Head of caudate nucleus (tissue), 42 donors: ENCODE results near the gene PLA2G2F.
A peak's percentile ranks its signal among the peaks of the same experiment; 100 is the strongest.

Source experiments
- DNase-seq, 42 donors: peaks; one replicate each; pipeline versions ENCODE4 v3.0.0 to v3.0.0-alpha.2; 2020 to 2021; ENCODE audit warnings: mixed read lengths in 7 of 42
- intact Hi-C: fragments of 100-400 bp; cut with DNase I; formaldehyde crosslinking; loops from one replicate; pipeline ENCODE4 v1.15.0; 2022

The PLA2G2F gene

DNA sequence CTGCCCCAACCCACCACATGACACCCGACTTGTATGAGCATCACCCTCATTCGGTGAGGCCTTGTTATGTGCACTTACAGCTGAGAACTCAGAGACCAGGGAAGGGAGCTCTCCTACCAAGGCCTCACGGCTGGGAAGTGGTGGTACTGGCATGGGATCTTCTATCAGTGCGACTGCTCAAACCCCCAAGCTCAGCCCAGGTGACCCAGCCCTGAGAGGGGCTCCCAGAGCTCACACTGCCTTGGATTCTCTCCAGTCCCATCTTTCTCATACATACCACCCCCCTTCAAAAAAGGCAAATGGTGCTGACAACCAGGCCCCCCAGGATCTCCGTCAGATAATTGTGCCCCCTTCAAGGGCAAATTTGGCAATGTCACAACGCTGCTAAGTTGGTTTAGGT is 777 bp upstream of the PLA2G2F start:
- intact Hi-C loops = no loop called here
- DNase-seq = no peak

DNA sequence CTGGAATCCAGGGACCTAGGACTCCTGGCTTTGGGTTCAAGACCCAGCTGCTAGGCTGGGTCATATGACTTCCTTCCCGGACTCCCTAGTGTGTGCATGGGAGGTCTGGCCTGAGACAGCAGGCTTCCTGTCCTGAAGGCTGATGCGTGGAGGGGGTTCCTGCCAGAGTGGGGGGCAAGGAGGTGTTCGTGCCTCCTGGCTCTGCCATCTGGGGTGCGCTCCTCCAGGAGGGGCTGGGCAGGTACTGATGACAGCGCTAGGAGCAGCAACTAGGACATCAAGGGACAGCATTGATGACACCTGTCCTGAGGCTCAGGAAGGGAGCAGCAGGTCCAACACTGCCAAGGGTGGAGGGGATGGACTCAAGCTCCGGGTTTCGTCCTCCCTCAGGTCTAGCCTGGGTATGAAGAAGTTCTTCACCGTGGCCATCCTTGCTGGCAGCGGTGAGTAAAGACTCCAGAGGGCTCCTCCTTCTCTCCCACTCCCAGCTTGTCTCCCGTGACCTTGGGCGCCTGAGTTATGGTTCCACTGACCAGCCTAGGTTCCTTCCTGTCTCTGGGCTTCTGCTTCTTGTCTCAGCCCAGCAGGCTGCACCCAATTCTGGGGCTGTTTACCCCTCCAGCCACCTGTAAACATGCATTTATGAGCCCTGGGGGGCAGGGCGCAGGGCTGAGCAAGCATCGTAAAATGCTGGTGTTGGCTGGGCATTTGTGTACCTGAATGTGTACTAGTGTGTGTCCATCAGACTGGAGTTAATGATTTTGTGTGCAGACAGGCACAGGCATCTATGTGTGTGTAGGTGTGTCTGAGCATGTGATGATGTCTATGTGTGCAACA is 871 bp downstream of the PLA2G2F start:
- intact Hi-C loops = no loop called here
- DNase-seq = no peak

DNA sequence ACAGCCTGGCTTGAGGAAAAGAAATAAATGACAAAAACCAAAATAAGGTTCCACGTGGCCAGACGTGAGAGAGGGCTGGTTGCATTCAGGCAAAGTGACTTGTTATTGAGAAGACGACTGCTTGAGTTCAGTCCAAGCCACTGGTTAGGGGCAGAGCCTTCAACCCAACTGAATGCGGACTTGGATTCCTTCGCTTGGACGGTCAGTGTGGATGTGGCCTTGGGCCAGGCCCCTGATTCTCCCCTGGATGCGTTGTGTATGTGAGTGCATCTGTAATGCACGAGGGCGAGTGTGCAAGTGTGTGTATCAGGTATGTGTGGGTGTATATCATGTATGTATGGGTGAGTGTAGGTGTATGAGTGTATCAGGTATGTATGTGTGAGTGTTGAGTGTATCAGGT is 1.9 kb downstream of the PLA2G2F start:
- intact Hi-C loops = no loop called here
- DNase-seq = no peak

DNA sequence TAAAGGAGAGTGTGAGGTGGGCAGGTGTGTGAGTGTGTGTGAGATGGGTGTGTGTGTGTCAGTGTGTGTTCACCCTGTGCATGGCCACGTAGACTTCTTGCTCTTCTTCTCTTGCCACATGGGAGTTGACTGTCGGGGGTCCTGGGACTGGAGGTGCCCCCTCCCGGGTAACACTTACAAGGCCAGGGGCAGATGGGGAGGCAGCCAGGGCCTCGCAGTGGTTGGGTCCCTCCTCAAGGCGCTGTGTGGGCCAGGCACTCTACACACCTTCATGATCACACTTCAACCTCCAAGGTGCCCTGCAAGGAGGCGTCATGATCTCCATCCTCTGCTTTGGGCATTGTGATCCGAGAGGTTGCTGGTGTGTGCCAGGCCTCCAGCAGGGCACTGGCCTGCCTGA is 2.3 kb downstream of the PLA2G2F start:
- intact Hi-C loops = no loop called here
- peak in 1 of 42 donors; percentile 16 for DNase-seq

DNA sequence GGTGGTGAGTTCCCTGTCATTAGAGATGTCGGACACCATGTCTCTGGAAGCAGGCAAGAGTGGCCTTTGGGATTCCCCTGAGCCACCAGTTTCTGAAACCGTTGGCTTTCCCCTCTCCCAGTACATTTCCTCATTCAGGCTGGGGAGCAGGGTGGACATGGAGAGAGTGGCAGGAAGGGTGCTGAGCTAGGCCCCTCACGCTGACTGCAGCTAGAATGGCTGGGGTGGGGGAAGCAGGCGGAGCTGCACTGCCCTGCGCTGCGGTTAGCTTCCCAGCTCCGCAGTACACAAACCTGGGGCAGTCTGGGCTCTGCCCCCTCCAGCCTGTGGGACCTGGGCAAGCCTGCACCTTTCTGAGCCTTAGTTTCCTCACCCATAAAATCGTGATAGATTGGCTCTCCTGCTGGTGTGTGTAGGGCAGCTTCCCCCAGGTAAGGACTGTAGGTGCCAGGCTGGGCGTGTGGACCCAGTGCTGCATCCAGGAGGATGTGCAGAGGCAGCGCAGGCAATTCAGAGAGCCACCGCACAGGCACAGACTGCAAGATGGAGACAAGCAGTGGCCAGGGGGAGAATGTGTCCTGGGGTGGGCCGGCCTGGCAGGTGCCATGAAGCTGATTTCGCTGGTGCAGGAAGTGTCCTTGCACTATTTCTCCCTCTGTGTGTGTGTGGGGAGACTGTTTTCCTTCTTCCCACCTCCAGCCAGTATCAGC is 3.0 kb downstream of the PLA2G2F start:
- DNase-seq = no peak
- intact Hi-C loops = no loop called here

DNA sequence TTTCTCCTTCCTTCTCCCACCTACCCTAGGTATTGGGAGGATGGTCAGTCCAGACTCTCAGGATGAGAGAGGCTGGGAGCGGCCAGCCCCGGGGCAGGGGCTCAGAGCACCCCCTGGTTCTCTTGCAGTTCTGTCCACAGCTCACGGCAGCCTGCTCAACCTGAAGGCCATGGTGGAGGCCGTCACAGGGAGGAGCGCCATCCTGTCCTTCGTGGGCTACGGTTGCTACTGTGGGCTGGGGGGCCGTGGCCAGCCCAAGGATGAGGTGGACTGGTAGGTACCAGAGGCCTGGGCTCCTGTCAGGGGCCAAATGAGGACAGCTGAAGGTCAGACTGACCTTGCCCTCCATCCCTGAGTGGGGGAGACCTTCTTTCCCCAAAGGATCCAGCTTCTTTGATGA is 4.2 kb downstream of the PLA2G2F start:
- intact Hi-C loops = no loop called here
- DNase-seq = no peak

DNA sequence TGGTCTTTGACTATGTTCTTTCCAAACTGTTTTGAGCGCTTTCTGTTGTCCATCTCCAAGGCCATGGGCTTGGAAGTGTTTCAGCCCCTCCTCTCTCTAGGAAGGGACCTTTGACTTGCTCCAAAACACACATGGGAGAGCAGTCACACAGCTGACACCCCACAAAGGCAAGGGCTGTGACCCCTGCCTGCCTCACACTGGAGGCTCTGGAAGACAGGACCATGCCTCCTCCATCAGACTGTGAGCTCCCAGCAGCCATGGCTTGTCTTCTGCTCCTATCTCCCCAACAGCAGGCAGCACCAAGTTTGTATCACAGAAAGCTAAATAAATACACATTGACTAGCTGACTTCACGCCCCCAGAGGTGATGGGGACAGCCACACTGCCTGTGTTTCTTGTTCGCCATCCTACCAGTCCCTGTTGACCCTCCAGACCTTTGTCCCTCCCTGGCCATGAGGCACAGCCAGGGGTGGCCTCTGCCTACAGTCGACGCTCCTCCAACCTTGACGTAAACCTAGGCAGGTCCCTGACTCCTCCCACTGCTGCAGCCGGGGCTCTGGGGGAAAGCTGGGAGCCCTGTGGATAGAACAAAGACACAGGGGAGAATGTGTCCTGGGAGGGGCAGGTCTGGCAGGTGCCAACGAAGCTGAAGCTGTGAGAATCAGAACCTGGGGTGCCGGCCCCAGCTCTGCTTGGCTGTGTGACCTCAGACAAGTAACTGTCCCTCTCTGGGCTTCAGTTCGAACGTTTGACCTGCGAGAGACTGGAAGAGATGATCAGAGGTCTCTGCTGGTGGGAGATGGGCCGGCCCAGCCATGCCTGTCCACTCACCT is 4.8 kb downstream of the PLA2G2F start:
- DNase-seq = peak in 1 of 42 donors; percentile 14
- intact Hi-C loops = no loop called here

DNA sequence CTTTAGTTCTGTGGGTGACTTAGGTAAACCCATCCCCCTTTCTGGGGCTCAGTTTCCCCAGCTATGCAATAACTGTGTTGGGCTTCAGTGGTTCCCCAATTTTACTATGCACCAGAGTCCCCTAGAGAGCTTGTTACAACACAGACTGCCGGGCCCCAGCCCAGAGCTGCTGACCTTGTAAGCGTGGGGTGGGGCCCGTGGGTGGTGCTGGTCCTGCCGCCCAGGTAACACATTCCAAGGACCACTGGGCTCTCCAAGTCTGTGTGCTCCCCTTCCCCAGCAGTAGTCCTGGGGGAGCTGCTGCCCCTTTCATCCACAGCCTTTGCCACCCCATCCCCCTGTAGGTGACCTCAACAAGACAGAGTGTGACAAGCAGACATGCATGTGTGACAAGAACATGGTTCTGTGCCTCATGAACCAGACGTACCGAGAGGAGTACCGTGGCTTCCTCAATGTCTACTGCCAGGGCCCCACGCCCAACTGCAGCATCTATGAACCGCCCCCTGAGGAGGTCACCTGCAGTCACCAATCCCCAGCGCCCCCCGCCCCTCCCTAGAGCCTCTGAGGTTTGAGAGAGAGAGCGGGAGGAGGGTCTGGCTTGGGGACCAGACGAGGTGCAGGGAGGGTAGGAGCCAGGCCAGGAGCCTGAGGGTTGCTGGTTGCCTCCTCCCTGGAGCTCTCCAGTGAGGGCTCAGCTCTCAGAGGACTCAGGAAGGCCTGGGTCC is 8.9 kb downstream of the PLA2G2F start:
- no peak for DNase-seq
- intact Hi-C loops = no loop called here

DNA sequence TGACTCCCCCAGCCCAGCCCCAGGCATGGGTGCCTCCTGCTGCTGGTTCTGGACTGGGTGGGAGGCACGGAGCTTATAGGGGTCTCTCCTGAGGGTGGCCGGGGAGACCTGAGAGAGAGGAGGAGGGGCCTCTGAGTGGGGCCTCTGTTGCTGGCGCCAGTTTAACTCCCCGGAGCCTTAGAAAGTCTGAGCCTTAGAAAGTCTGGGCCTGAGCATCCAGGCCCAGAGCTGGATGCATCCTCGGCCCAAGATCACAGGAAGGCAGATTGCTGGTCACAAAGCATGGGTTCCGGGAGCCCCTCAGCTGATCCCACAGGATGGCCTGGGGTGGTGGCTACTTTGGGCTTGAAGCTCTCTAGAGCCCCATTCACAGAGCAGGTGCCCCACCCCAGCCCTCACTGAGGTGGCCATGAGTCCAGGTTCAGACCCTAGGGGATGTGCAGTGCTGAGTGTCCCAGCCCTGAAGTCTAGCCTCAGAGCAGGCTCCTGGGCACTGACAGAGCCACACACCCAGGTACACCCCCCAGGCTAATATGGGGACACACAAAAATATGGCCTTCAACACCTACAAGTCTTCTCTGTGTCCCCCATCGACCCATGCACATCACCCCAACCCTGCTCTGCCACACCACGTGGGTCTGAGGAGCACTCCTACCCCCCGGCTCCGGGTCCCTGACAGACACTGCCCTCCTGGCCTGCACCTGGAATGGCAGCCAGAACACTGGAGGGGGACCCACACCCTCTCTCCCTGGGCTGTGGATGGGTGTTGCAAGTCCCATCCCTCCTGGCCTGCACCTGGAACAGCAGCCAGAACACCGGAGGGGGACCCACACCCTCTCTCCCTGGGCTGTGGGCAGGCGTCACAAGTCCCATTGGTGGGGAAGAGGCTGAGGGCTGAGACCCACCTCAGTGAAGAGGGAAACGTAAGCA is 9.7 kb downstream of the PLA2G2F start:
- peak in 2 of 42 donors; percentile 0 to 5 for DNase-seq
- intact Hi-C loops = no loop called here

DNA sequence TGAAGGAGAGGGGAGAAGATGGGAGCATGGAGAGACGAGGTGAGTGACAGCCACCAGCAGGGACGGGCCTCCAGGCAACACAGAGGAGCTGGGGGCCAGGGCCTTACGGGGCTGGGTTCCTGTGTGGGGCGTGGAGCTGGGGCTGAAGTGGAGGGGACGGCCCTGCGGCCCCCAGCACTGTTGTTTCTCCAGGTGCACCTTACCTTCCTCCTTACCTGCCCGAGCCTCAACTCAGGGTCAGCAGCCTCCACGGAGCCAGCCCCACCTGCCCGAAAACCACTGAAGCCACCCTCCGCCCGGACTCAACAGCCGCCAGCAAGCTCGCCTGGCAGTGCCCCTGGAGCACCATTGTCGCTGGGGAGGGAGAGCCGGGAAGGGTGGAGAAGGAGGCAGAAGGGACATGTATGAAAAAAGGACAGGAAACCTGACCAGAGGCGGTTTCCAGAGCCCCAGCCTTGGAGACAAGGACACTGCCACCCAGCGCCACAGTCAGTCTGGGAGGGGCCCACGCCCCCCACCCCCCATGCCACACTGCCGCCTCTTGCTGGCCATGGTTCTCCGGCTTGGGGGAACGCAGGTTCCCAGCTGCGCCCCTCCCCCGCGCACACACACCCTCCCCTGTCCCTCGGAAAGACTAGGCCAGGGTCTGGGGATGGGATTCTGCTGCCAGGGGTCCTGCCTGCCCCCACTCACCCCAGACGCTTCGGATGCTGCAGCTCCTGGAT is 10.6 kb downstream of the PLA2G2F start:
- DNase-seq = peak in 2 of 42 donors; percentile 2 to 9
- intact Hi-C loops = loop anchor here (5.0 kb wide), 1 partner anchor 232 kb away; no protein-coding TSS in a partner anchor

DNA sequence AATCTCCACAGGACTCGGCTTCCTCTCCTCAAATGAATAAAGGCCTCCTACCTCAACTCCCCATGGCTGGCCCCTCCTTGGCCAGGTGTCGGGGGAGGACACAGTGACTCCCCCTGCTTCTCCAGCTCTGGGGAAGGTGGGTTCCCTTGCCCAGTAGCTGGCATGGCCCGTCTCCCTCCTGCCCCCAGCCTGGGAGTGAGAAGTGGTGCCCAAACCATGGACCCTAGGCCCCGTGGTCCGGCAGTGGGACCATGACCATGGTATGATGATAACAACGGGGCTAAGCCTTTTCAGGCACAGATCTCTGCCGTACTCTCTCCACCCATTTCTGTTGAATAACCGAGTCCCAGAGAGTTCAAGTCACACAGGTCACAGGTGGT is 11.2 kb downstream of the PLA2G2F start:
- intact Hi-C loops = loop anchor here (5.0 kb wide), 1 partner anchor 233 kb away; no protein-coding TSS in a partner anchor
- DNase-seq = peak in 2 of 42 donors; percentile 0 to 14

DNA sequence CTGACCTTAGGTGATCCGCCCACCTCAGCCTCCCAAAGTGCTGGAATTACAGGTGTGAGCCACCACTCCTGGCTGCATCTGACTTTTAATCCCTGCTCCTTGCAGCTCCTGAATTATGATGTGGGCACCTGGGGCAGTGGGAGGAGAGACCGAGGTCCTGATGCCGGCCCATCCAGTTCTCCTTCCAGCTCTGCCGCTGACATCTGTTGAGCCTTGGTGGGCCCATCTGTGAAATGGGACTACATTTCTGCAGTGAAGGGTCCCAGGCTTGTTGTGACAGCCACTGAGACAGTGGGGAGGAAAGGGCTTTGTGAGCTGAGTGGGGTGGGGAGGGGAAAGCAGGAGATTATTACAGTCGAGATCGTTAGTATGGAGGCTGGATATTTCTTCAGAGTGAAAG is 11.8 kb downstream of the PLA2G2F start:
- intact Hi-C loops = loop anchor here (5.0 kb wide), 1 partner anchor 234 kb away; no protein-coding TSS in a partner anchor
- DNase-seq = peak in 1 of 42 donors; percentile 2

DNA sequence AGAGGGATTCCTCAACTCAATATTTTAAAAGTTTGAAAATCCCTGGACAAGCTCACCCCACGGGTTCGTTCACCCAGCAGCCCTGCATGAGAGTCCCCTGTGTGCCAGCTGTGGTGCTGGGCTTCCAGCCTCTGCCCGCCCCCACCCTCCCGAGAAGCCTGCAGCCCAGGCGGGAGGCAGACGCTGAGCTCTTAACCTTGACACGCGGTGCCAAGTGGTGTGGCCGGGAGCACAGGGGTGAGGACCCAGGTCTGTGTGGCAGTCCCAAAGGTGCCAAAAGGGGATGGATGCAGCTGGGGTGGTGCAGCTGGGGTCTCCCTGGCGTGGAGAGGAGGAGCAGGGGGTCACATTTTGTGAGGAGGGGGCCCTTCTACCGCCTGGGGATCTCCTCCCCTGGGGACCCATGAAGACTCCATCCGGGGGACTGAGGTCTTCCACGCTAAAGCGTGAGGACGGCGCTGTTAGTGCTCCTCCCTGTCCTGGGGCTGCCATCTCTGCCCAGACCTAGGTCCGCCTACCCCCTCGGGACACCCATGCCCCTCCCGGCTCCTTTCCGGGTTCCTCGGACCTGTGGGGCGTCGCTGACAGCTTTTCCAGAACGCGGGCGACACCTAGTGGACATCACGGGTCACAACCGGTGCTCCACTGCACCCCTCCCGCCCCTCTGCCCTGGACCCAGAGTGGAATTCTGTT is 12.9 kb downstream of the PLA2G2F start:
- intact Hi-C loops = loop anchor here (5.0 kb wide), 1 partner anchor 235 kb away; no protein-coding TSS in a partner anchor
- DNase-seq = peak; percentile 73 to 93 (median 84)

DNA sequence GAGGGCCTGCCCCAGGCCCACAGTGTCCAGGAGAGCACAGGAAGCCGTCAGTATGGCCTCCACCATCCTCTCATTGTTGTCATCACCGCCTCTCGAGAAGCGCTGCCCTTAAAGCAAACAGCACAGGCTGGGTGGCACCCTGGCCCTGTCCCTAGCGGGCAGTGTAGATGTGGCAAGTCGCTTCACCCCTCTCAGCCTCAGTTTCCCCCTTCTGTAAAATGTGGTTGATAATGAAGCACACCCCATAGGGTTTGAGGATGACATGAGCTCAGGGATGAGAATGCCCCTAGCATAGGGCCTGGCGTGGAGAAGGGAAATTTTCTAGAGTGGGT is 13.4 kb downstream of the PLA2G2F start:
- intact Hi-C loops = loop anchor here (5.0 kb wide), 1 partner anchor 235 kb away; no protein-coding TSS in a partner anchor
- no peak for DNase-seq

DNA sequence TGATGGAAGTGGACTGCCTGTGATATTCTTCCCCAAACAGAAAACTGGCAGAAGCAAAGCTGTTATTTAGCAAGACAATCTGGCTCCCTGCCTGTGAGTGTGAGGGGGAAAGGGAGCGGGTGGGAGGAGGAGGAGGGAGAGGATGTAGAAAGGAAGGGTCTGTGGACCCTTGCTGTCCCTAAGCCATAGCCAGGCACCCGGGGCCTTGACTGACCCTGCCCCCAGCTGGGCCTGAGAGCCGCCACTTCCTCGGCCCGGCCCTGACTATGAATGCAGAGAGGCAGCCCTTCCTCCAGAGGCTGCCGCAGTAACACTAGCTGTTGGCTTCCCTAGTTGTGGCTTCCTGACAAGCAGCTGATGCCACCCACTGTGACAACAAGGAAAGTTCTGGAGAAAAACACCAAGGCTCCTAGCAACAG is 13.9 kb downstream of the PLA2G2F start:
- intact Hi-C loops = loop anchor here (5.0 kb wide), 1 partner anchor 236 kb away; no protein-coding TSS in a partner anchor
- peak in 37 of 42 donors; percentile 14 to 77 (median 52) for DNase-seq

DNA sequence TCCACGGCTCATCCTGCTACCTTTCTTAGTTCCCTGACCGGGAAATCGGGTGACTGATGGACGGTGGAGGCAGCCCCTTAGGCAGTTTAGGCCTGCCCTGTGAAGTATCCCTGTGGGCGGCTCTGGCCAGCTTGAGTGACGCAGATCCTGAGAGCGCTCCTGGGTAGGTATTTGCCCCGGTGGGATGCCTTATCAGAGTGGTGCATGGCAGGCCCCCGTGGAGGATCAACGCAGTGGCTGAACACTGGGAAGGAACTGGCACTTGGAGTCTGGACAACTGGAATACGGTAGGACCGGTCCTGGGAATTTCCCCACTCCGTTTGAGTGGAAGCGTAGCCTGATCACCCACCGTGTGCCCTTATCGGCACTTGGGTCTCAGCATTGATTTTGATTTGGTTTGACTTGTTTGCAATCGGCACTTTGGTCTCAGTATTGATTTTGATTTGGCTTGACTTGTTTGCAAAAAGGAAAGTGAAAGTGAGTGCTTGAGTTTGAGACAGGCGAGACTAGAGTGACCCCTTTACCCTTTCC is 15.2 kb downstream of the PLA2G2F start:
- peak in 1 of 42 donors; percentile 16 for DNase-seq
- intact Hi-C loops = loop anchor here (5.0 kb wide), 1 partner anchor 237 kb away; no protein-coding TSS in a partner anchor
